Neural crest cell (in vitro differentiated cells): ENCODE data around the gene LRRN2. TPM values are rescaled to one million over a fixed set of nuclear protein-coding genes. Genes with fewer than 3 reads are reported as not detected.

Experiments used
- DNase-seq: peaks from one replicate; pipeline ENCODE4 v3.0.0; 2021; ENCODE audit warnings: low read depth, mixed read lengths, low spot score
- H3K27ac Mint-ChIP-seq: one replicate; pipeline ENCODE4 v1.8.0; 2021; ENCODE audit warnings: mild to moderate bottlenecking, mixed read lengths; ENCODE audit not compliant: unreplicated experiment
- H3K27me3 Mint-ChIP-seq: 2 replicates; pipeline ENCODE4 v1.8.0; 2021; ENCODE audit warnings: low read depth, mild to moderate bottlenecking, mixed read lengths
- H3K36me3 Mint-ChIP-seq: 2 replicates; pipeline ENCODE4 v1.8.0; 2021; ENCODE audit warnings: low read depth, mild to moderate bottlenecking, mixed read lengths
- H3K4me1 Mint-ChIP-seq: 2 replicates; pipeline ENCODE4 v1.8.0; 2021; ENCODE audit warnings: mixed read lengths
- H3K4me3 Mint-ChIP-seq: one replicate; pipeline ENCODE4 v1.8.0; 2021; ENCODE audit warnings: mild to moderate bottlenecking, mixed read lengths
- H3K9me3 Mint-ChIP-seq: 2 replicates; pipeline ENCODE4 v1.8.0; 2021; ENCODE audit warnings: mixed read lengths
- total RNA-seq: library from RNA; stranded (reverse); gene quantifications from 2 replicates; pipeline ENCODE4 v1.2.1, GENCODE V29; 2021
- TF ChIP-seq, protein P1 (sequence below): fragments of 200-600 bp; sonication (generic); conservative IDR thresholded peaks from 2 replicates; pipeline ENCODE4 v1.5.0; 2021; ENCODE audit warnings: antibody characterized with exemption, mild to moderate bottlenecking

LRRN2 gene
- total RNA-seq, 1 donor from 2014 or later, result 5.0 TPM

DNA sequence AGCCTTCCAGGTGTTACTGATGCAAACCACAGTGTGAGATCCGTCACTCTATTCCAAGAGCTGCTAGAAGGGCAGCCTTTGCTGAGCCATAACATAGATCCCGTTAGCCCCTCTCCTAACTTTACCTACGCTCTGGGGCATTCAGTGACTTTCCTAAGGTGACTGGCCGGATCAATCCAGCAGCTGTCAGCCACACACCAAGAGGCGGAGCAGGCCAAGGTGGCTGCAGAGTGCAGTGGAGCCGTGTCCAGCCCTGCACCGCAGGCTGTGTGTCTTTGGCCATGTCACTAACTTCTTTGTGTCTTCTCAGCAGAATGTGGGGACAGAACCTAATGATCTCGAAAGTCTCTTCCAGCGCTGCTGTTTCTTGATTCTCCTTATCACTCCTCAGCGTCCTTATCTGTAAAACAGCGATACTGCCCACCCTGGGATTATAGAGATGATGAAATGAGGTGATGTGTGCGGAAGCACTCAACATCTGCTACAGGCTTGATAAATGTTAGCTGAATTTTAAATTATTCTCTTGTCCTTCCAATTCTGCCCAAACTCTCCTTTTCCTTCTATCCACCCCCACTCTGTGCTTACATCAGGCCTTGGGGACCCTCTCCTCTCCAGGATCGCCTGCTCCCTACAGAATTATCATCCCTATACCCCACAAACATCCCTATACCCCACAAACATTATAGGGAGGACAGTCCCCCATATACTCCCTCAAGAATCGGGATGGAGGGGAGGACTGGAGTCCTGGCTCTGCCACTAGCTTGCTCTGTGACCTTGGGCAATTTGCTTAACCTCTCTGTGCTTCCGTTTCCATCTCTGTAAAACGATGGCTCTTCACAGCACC, 25.8 kb upstream of the LRRN2 start:
- Mint-ChIP-seq H3K4me1 (peaks cover 88% of the 10 kb centered on the region), H3K27me3 (peaks cover 5% of the 10 kb centered on the region), H3K9me3 (no peaks in the 10 kb centered on the region), H3K4me3 (peak overlapping the region; percentile 1), H3K27ac (no peak overlapping the region), H3K36me3 (no peaks in the 10 kb centered on the region)
- TF ChIP-seq, protein P1, sequence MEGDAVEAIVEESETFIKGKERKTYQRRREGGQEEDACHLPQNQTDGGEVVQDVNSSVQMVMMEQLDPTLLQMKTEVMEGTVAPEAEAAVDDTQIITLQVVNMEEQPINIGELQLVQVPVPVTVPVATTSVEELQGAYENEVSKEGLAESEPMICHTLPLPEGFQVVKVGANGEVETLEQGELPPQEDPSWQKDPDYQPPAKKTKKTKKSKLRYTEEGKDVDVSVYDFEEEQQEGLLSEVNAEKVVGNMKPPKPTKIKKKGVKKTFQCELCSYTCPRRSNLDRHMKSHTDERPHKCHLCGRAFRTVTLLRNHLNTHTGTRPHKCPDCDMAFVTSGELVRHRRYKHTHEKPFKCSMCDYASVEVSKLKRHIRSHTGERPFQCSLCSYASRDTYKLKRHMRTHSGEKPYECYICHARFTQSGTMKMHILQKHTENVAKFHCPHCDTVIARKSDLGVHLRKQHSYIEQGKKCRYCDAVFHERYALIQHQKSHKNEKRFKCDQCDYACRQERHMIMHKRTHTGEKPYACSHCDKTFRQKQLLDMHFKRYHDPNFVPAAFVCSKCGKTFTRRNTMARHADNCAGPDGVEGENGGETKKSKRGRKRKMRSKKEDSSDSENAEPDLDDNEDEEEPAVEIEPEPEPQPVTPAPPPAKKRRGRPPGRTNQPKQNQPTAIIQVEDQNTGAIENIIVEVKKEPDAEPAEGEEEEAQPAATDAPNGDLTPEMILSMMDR, result no peak
- DNase-seq, result no peak

DNA sequence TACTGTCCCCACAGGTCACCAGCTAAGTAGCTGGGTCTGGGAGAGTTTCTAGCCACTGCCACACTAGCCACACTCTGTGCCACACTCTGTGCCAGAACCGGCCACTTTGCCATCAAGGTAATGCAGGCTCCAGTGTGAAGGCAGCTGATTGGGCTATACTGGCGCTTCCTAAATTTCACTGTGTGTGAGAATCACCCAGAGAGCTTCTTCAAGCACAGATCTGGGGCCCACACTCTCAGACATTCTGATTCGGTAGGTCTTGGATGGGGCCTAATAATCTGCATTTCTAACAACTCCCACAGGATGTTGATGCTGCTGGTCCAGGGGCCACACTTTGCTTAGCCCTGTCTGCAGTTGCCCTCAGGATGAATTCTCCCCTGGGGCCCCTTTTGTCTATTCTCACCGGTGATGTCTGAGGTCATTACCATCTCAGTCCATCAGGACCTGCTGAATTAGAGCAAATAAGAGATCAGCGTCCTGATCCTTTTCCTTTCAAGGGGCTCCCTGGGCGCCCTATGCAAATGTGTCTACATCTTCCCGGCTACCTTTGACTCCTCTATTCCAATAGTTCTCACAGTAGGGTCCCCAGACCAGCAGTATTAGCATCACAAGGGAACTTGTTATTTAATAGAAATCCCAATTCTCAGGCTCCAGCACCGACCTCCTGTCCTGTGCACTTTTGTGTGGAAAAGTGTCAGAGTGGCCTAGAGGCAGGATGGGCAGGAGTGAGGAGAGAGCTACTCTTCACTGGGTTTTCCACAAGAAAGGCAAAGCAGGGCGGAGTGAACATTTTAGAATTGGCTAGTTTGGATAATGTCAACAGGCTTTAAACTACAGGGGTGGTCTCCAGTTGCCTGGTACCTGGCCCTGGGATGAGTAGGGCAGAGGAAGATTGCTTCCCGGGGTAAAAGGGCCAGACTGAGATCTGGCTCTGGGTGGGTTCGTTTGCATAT, 24.7 kb upstream of the LRRN2 start:
- Mint-ChIP-seq H3K4me3 (peak overlapping the region; percentile 1), H3K4me1 (peaks cover 86% of the 10 kb centered on the region), H3K27me3 (peaks cover 5% of the 10 kb centered on the region), H3K27ac (no peak overlapping the region), H3K36me3 (no peaks in the 10 kb centered on the region), H3K9me3 (no peaks in the 10 kb centered on the region)
- no peak for DNase-seq
- TF ChIP-seq, protein P1, result no peak

- Mint-ChIP-seq H3K27ac (peak overlapping the region; percentile 57), H3K4me3 (no peak overlapping the region), H3K27me3 (peaks cover 5% of the 10 kb centered on the region), H3K36me3 (no peaks in the 10 kb centered on the region), H3K4me1 (peaks cover 74% of the 10 kb centered on the region), H3K9me3 (no peaks in the 10 kb centered on the region)
- TF ChIP-seq, protein P1, result no peak
- no peak for DNase-seq
Measured at GRCh38 chr1:204709021-204709420, 23.5 kb upstream of the LRRN2 start.

DNA sequence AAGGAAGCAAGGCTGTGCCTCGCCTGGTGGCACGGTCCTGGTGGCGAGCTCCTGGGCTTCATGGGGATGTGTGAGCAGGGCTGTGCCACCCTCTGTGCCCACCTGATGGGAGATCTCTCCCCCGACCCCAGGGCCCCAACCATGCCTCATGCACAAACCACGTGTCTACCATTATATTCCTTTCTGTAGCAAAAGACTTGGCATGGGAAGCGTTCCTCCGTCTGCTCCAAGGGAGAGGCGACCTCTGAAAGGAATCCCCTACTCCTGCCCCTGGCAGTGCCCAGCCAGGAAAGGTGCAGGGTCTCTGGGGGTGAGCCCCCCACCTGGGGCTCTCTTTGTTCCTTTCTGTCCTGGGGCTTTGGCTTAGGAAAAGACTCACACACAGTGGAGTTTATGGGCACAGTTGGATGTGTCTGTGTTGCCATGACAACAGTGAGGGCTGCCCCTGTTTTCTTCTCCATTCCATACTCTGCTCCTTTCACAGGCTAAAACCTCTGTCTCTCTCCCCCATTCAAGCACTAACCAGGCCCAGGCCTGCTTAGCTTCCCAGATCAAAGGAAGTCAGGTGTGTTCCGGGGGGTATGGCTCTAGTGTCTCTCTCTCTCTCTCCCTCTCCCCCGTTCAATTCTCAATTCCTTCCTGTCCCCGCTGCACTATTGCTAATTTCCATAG, 21.4 kb upstream of the LRRN2 start:
- Mint-ChIP-seq H3K27ac (peak overlapping the region; percentile 58), H3K9me3 (no peaks in the 10 kb centered on the region), H3K4me3 (no peak overlapping the region), H3K4me1 (peaks cover 55% of the 10 kb centered on the region), H3K27me3 (no peaks in the 10 kb centered on the region), H3K36me3 (no peaks in the 10 kb centered on the region)
- TF ChIP-seq, protein P1, result no peak
- DNase-seq, result no peak
